Neural cell (in vitro differentiated cells): ENCODE measurements around the gene SARNP. TPM values are rescaled to one million over a fixed set of nuclear protein-coding genes. Genes with fewer than 3 reads are reported as not detected.

Experiments used
- H2AFZ ChIP-seq: fragments of 200-600, 300-800 bp; sonication (generic), shearing (Covaris generic); 2 replicates; pipeline ENCODE4 v1.6.0; 2014; ENCODE audit warnings: low read depth, mild to moderate bottlenecking, antibody characterized with exemption, low read length, moderate library complexity
- H3F3A ChIP-seq: fragments of 200-600 bp; shearing (Covaris generic); 2 replicates; pipeline ENCODE4 v1.6.1; 2016; ENCODE audit warnings: mild to moderate bottlenecking, moderate library complexity, mixed read lengths, antibody characterized with exemption, low read length; ENCODE audit not compliant: insufficient read depth, poor library complexity, severe bottlenecking
- H3K27ac ChIP-seq: fragments of 200-600, 300-800 bp; sonication (generic), shearing (Covaris generic); 2 replicates; pipeline ENCODE4 v1.5.1; 2014; ENCODE audit warnings: mild to moderate bottlenecking, low read length, moderate library complexity
- H3K27me3 ChIP-seq: fragments of 300-800, 200-600 bp; sonication (generic), shearing (Covaris generic); 2 replicates; pipeline ENCODE4 v1.6.0; 2014; ENCODE audit warnings: mild to moderate bottlenecking, low read depth, low read length, moderate library complexity; ENCODE audit not compliant: insufficient read depth
- H3K36me3 ChIP-seq: fragments of 300-800, 200-600 bp; sonication (generic), shearing (Covaris generic); 2 replicates; pipeline ENCODE4 v1.5.1; 2014; ENCODE audit warnings: mild to moderate bottlenecking, antibody characterized with exemption, low read length, moderate library complexity; ENCODE audit not compliant: insufficient read depth
- H3K4me2 ChIP-seq: fragments of 300-800, 200-600 bp; sonication (generic), shearing (Covaris generic); 2 replicates; pipeline ENCODE4 v1.6.0; 2014; ENCODE audit warnings: mild to moderate bottlenecking, low read length
- H3K4me3 ChIP-seq: fragments of 300-800, 200-600 bp; sonication (generic), shearing (Covaris generic); 2 replicates; pipeline ENCODE4 v1.5.1; 2014; ENCODE audit warnings: mild to moderate bottlenecking, low read length, moderate library complexity
- H3K79me2 ChIP-seq: fragments of 200-600 bp; shearing (Covaris generic); replicated peaks from 2 replicates; pipeline ENCODE4 v1.6.0; 2014; ENCODE audit warnings: mild to moderate bottlenecking, low read length, moderate library complexity; ENCODE audit not compliant: insufficient read depth
- H3K9ac ChIP-seq: fragments of 300-800, 200-600 bp; sonication (generic), shearing (Covaris generic); 2 replicates; pipeline ENCODE4 v1.6.1; 2016; ENCODE audit warnings: mild to moderate bottlenecking, low read length, mixed read lengths
- H3K9me2 ChIP-seq: fragments of 200-600 bp; shearing (Covaris generic); 2 replicates; pipeline ENCODE4 v1.6.1; 2016; ENCODE audit warnings: mild to moderate bottlenecking, low read length, mixed read lengths; ENCODE audit not compliant: insufficient read depth
- H3K9me3 ChIP-seq: fragments of 200-600, 300-800 bp; sonication (generic), shearing (Covaris generic); 2 replicates; pipeline ENCODE4 v1.6.1; 2016; ENCODE audit warnings: mild to moderate bottlenecking, mixed run types, low read length, moderate library complexity, mixed read lengths
- H4K20me1 ChIP-seq: fragments of 200-600 bp; shearing (Covaris generic); 2 replicates; pipeline ENCODE4 v1.6.1; 2016; ENCODE audit warnings: mild to moderate bottlenecking, mixed run types; ENCODE audit not compliant: insufficient read depth
- CTCF ChIP-seq: fragments of 450-650 bp; IDR thresholded peaks from 2 replicates; pipeline ENCODE4 v1.5.1; 2014; ENCODE audit warnings: antibody characterized with exemption, mild to moderate bottlenecking, moderate library complexity; ENCODE audit not compliant: poor library complexity, severe bottlenecking
- EP300 ChIP-seq: fragments of 450-650 bp; conservative IDR thresholded peaks from 2 replicates; pipeline ENCODE4 v1.6.1; 2014; ENCODE audit warnings: antibody characterized with exemption, mild to moderate bottlenecking, moderate library complexity; ENCODE audit not compliant: poor library complexity, severe bottlenecking
- EZH2 ChIP-seq: fragments of 200-600, 300-800 bp; shearing (Covaris generic), sonication (generic); IDR thresholded peaks from 2 replicates; pipeline ENCODE4 v1.6.1; 2014; ENCODE audit warnings: antibody characterized with exemption, low read length, borderline replicate concordance, mild to moderate bottlenecking; ENCODE audit not compliant: insufficient read depth, poor library complexity, severe bottlenecking
- MXI1 ChIP-seq: fragments of 450-650 bp; conservative IDR thresholded peaks from 2 replicates; pipeline ENCODE4 v1.6.1; 2014; ENCODE audit warnings: antibody characterized with exemption, mild to moderate bottlenecking; ENCODE audit not compliant: poor library complexity, severe bottlenecking
- POLR2AphosphoS5 ChIP-seq: IDR thresholded peaks from 2 replicates; pipeline ENCODE4 v1.6.1; 2012
- RAD21 ChIP-seq: fragments of 450-650 bp; conservative IDR thresholded peaks from 2 replicates; pipeline ENCODE4 v1.6.1; 2014; ENCODE audit warnings: antibody characterized with exemption, mild to moderate bottlenecking, moderate library complexity
- SMC3 ChIP-seq: fragments of 450-650 bp; conservative IDR thresholded peaks from 2 replicates; pipeline ENCODE4 v1.6.1; 2014; ENCODE audit warnings: antibody characterized with exemption, mild to moderate bottlenecking, moderate library complexity; ENCODE audit not compliant: poor library complexity
- TAF1 ChIP-seq: IDR thresholded peaks from 2 replicates; pipeline ENCODE4 v1.6.1; 2012; ENCODE audit warnings: low read depth
- polyA plus RNA-seq: library from polyadenylated mRNA; depleted of rRNA; stranded (reverse); fragments of >200 nt; gene quantifications from 2 replicates; pipeline ENCODE4 v1.2.3, GENCODE V29; 2014
- TF ChIP-seq, protein P1 (sequence below): IDR thresholded peaks from 2 replicates; pipeline ENCODE4 v1.6.1; 2012; ENCODE audit warnings: borderline replicate concordance

The SARNP gene
- polyA plus RNA-seq, 1 donor from 2014 or later, result 332 TPM

DNA sequence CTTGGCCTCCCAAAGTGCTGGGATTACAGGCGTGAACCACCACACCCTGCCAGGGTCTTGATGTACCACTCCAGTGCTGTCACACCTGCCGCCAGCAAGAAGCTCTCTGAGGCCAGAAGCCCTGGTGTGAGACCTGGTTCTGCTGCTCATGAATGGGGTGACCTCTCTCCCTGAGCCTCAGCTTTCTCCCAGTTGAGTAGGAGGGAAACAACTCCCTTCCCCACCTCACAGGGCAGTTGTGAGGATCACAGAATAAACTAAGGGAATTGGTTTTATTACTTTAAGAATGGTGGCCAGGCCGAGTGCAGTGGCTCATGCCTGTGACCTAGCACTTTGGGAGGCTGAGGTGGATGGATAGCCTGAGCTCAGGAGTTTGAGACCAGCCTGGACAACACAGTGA is 82.9 kb downstream of the SARNP start:
- no peak overlapping the region for H3K9ac ChIP-seq
- H3F3A ChIP-seq, result peaks cover 9% of the 10 kb centered on the region
- no peaks in the 10 kb centered on the region for H3K9me3 ChIP-seq
- no peak overlapping the region for H3K27ac ChIP-seq
- no peaks in the 10 kb centered on the region for H3K9me2 ChIP-seq
- no peak overlapping the region for H3K4me3 ChIP-seq
- no peaks in the 10 kb centered on the region for H4K20me1 ChIP-seq
- no peak overlapping the region for H3K4me2 ChIP-seq
- TF ChIP-seq RAD21 (no peak), POLR2AphosphoS5 (no peak), SMC3 (no peak), TAF1 (no peak), MXI1 (no peak), EZH2 (no peak), CTCF (no peak), EP300 (no peak)
- TF ChIP-seq, protein P1, sequence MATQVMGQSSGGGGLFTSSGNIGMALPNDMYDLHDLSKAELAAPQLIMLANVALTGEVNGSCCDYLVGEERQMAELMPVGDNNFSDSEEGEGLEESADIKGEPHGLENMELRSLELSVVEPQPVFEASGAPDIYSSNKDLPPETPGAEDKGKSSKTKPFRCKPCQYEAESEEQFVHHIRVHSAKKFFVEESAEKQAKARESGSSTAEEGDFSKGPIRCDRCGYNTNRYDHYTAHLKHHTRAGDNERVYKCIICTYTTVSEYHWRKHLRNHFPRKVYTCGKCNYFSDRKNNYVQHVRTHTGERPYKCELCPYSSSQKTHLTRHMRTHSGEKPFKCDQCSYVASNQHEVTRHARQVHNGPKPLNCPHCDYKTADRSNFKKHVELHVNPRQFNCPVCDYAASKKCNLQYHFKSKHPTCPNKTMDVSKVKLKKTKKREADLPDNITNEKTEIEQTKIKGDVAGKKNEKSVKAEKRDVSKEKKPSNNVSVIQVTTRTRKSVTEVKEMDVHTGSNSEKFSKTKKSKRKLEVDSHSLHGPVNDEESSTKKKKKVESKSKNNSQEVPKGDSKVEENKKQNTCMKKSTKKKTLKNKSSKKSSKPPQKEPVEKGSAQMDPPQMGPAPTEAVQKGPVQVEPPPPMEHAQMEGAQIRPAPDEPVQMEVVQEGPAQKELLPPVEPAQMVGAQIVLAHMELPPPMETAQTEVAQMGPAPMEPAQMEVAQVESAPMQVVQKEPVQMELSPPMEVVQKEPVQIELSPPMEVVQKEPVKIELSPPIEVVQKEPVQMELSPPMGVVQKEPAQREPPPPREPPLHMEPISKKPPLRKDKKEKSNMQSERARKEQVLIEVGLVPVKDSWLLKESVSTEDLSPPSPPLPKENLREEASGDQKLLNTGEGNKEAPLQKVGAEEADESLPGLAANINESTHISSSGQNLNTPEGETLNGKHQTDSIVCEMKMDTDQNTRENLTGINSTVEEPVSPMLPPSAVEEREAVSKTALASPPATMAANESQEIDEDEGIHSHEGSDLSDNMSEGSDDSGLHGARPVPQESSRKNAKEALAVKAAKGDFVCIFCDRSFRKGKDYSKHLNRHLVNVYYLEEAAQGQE, result no peak
- H3K36me3 ChIP-seq, result no peaks in the 10 kb centered on the region
- H2AFZ ChIP-seq, result no peak overlapping the region
- H3K79me2 ChIP-seq, result peaks cover 6% of the 10 kb centered on the region
- H3K27me3 ChIP-seq, result no peaks in the 10 kb centered on the region

- TF ChIP-seq RAD21 (no peak), SMC3 (no peak), CTCF (no peak), EZH2 (no peak)
- Histone ChIP-seq H3K27ac (no peak overlapping the region), H3K9ac (no peak overlapping the region), H3K79me2 (peaks cover 6% of the 10 kb centered on the region), H3K4me2 (no peak overlapping the region), H3K9me2 (no peaks in the 10 kb centered on the region), H3K9me3 (no peaks in the 10 kb centered on the region), H4K20me1 (no peaks in the 10 kb centered on the region), H3F3A (peaks cover 9% of the 10 kb centered on the region), H3K27me3 (no peaks in the 10 kb centered on the region), H2AFZ (no peak overlapping the region), H3K4me3 (no peak overlapping the region), H3K36me3 (no peaks in the 10 kb centered on the region)
These were observed 83.7 kb downstream of the SARNP start for GRCh38 chr12:55733858-55734257.
